ENCODE data around the gene GPR45. TPM values are rescaled to one million over a fixed set of nuclear protein-coding genes. Genes with fewer than 3 reads are reported as not detected.

GPR45 gene
- total and polyA plus RNA-seq, 2 of the 13 experiments (the other 11 are each of a cell fraction or from before 2014, with no cell fraction given): not detected

- TF ChIP-seq ZNF354B (CRISPR knock-in tag; IDR thresholded peaks at IDR 0.05): no peak
- TF ChIP-seq ZNF17 (CRISPR knock-in tag; IDR thresholded peaks at IDR 0.05): no peak
- TF ChIP-seq KAT2B (IDR thresholded peaks at IDR 0.05; ENCODE audit: borderline replicate concordance, low read depth, low read length): no peak
- TF ChIP-seq HNRNPK (IDR thresholded peaks at IDR 0.05; ENCODE audit: low read depth, low read length, poor library complexity, severe bottlenecking): no peak
- TF ChIP-seq ZBTB42 (CRISPR knock-in tag; IDR thresholded peaks at IDR 0.05): no peak
- no peak for TF ChIP-seq SNAPC4 (CRISPR knock-in tag; IDR thresholded peaks at IDR 0.05)
- no peak for TF ChIP-seq RXRA (CRISPR knock-in tag; IDR thresholded peaks at IDR 0.05)
- TF ChIP-seq ZNF33A (CRISPR knock-in tag; IDR thresholded peaks at IDR 0.05; ENCODE audit: borderline replicate concordance): no peak
- no peak for TF ChIP-seq PRDM10 (CRISPR knock-in tag; IDR thresholded peaks at IDR 0.05; ENCODE audit: low read depth)
- peak; percentile 54 for TF ChIP-seq RAD21 (CRISPR knock-in tag; IDR thresholded peaks at IDR 0.05)
- no peak for TF ChIP-seq ZNF18 (CRISPR knock-in tag; IDR thresholded peaks at IDR 0.05; ENCODE audit: insufficient replicate concordance)
- TF ChIP-seq ZKSCAN8 (CRISPR knock-in tag; IDR thresholded peaks at IDR 0.05; ENCODE audit: borderline replicate concordance): no peak
- TF ChIP-seq ZNF674 (CRISPR knock-in tag; IDR thresholded peaks at IDR 0.05; ENCODE audit: low read depth): no peak
- peak; percentile 59 for TF ChIP-seq STAG1 (CRISPR knock-in tag; IDR thresholded peaks at IDR 0.05)
- no peak for TF ChIP-seq ZNF709 (CRISPR knock-in tag; IDR thresholded peaks at IDR 0.05)
These were observed 6.0 kb upstream of the GPR45 start (continued) for GRCh38 chr2:105235388-105236059.
